C4-2B (cell line): Measurements from ENCODE around the gene SLC66A1.
"Not testable (repeated sequence)": the region's sequence is repeated elsewhere in the genome, so short reads cannot be mapped to it uniquely, and the experiment has no call there.

Experiments
- CTCF ChIP-seq: fragments of 450-650 bp; conservative IDR thresholded peaks from 2 replicates; pipeline ENCODE4 v1.5.1; 2017; ENCODE audit warnings: mild to moderate bottlenecking
- ZFX ChIP-seq: fragments of 450-650 bp; IDR thresholded peaks from 2 replicates; pipeline ENCODE4 v1.6.1; 2017

- not testable (repeated sequence) for TF ChIP-seq CTCF, ZFX
These were observed 23.5 kb upstream of the SLC66A1 start, which contains the start of gene AKR7A3 for GRCh38 chr1:19288324-19289241.
